IMR-90 (cell line): ENCODE results near the gene CLDN4. TPM values are rescaled to one million over a fixed set of nuclear protein-coding genes. Genes with fewer than 3 reads are reported as not detected.

Source experiments
- ATAC-seq: fragments of 200-7000 bp; cut with Tn5 transposase; 2 replicates; pipeline ENCODE4 v1.9.1; 2020; ENCODE audit warnings: low read depth, mild to moderate bottlenecking, moderate library complexity
- BruUV-seq: library from RNA; stranded (reverse); fragments of 400-500 nt; replicated peaks from 2 replicates; lab custom pipeline; 2021; lab: Mats Ljungman, UMichigan
- CTCF ChIA-PET: fragments of 300-600 bp; formaldehyde crosslinking; extraction: SDS; loops from one replicate; lab custom pipeline; 2021; ENCODE audit warnings: antibody characterized with exemption; lab: Yijun Ruan, JAX
- POLR2A ChIA-PET: fragments of 300-600 bp; sonication (Branson Sonifier 250); formaldehyde crosslinking; loops from one replicate; lab custom pipeline; 2022; ENCODE audit warnings: antibody characterized with exemption; ENCODE audit not compliant: unreplicated experiment; lab: Charles Lee
- DNase-seq: peaks from one replicate; pipeline ENCODE4 v3.0.0; 2013
- H2AFZ ChIP-seq: replicated peaks from 2 replicates; pipeline ENCODE3; 2013; ENCODE audit warnings: low read length, mild to moderate bottlenecking; ENCODE audit not compliant: poor library complexity
- H2AK5ac ChIP-seq: 2 replicates; pipeline ENCODE4 v1.6.1; 2013; ENCODE audit warnings: low read depth, low read length, inconsistent platforms
- H2AK9ac ChIP-seq: replicated peaks from 2 replicates; pipeline ENCODE3; 2013; ENCODE audit warnings: mild to moderate bottlenecking, low read depth, low read length, moderate library complexity; ENCODE audit not compliant: poor library complexity
- H2BK120ac ChIP-seq: 2 replicates; pipeline ENCODE4 v1.6.1; 2013; ENCODE audit warnings: low read depth, low read length, inconsistent platforms
- H2BK15ac ChIP-seq: 3 replicates; pipeline ENCODE4 v1.6.1; 2013; ENCODE audit warnings: low read depth, low read length, inconsistent platforms
- H2BK20ac ChIP-seq: 2 replicates; pipeline ENCODE4 v1.6.1; 2013; ENCODE audit warnings: low read depth, mild to moderate bottlenecking, inconsistent platforms, low read length, moderate library complexity
- H2BK5ac ChIP-seq: 2 replicates; pipeline ENCODE4 v1.6.1; 2013; ENCODE audit warnings: mild to moderate bottlenecking, low read depth, low read length, inconsistent platforms; ENCODE audit not compliant: poor library complexity, severe bottlenecking
- H3K14ac ChIP-seq: replicated peaks from 2 replicates; pipeline ENCODE4 v1.6.1; 2013; ENCODE audit warnings: low read depth, low read length, inconsistent platforms
- H3K18ac ChIP-seq: 2 replicates; pipeline ENCODE4 v1.6.1; 2013; ENCODE audit warnings: low read depth, low read length, control low read depth
- H3K23ac ChIP-seq: 2 replicates; pipeline ENCODE4 v1.6.1; 2013; ENCODE audit warnings: low read depth, low read length, inconsistent platforms
- H3K27ac ChIP-seq: 2 replicates; pipeline ENCODE4 v1.5.1; 2013; ENCODE audit warnings: mild to moderate bottlenecking, control low read depth, low read length; ENCODE audit not compliant: insufficient read depth
- H3K27me3 ChIP-seq: 2 replicates; pipeline ENCODE4 v1.6.1; 2013; ENCODE audit warnings: low read length; ENCODE audit not compliant: control insufficient read depth, insufficient read depth
- H3K36me3 ChIP-seq: 2 replicates; pipeline ENCODE4 v1.6.1; 2013; ENCODE audit warnings: low read length, mixed read lengths; ENCODE audit not compliant: control insufficient read depth, insufficient read depth
- H3K4ac ChIP-seq: 2 replicates; pipeline ENCODE4 v1.6.1; 2013; ENCODE audit warnings: low read depth, low read length, inconsistent platforms
- H3K4me1 ChIP-seq: 2 replicates; pipeline ENCODE4 v1.6.1; 2013; ENCODE audit warnings: low read length, mixed read lengths; ENCODE audit not compliant: control insufficient read depth, insufficient read depth
- H3K4me2 ChIP-seq: 2 replicates; pipeline ENCODE4 v1.6.1; 2013; ENCODE audit warnings: low read depth, mild to moderate bottlenecking, control low read depth, low read length, moderate library complexity
- H3K4me3 ChIP-seq: 2 replicates; pipeline ENCODE4 v1.5.1; 2013; ENCODE audit warnings: low read depth, mild to moderate bottlenecking, control low read depth, low read length, moderate library complexity; ENCODE audit not compliant: insufficient read depth
- H3K56ac ChIP-seq: 2 replicates; pipeline ENCODE4 v1.6.1; 2013; ENCODE audit warnings: low read length, inconsistent platforms; ENCODE audit not compliant: insufficient read depth; ENCODE audit errors: extremely low read depth
- H3K79me1 ChIP-seq, 2 experiments: 2 replicates each; pipeline ENCODE4 v1.6.1; 2013; ENCODE audit warnings: low read length in 2 of 2, inconsistent platforms in 1 of 2, low read depth in 1 of 2
- H3K9ac ChIP-seq: 2 replicates; pipeline ENCODE4 v1.6.1; 2013; ENCODE audit warnings: low read depth, low read length, control low read depth
- H3K9me1 ChIP-seq: 2 replicates; pipeline ENCODE4 v1.6.1; 2013; ENCODE audit warnings: low read length, inconsistent platforms; ENCODE audit not compliant: insufficient read depth
- H3K9me3 ChIP-seq: 2 replicates; pipeline ENCODE4 v1.6.1; 2013; ENCODE audit warnings: low read length; ENCODE audit not compliant: control insufficient read depth, insufficient read depth
- H4K20me1 ChIP-seq: 2 replicates; pipeline ENCODE4 v1.6.1; 2013; ENCODE audit warnings: low read length, inconsistent platforms; ENCODE audit not compliant: insufficient read depth
- H4K5ac ChIP-seq: 2 replicates; pipeline ENCODE4 v1.6.1; 2013; ENCODE audit warnings: mild to moderate bottlenecking, low read depth, low read length, control low read depth
- H4K8ac ChIP-seq, 2 experiments: 2 replicates each; pipeline ENCODE4 v1.6.1; 2013; ENCODE audit warnings: low read depth in 2 of 2, low read length in 2 of 2, control low read depth in 1 of 2, inconsistent platforms in 1 of 2
- H4K91ac ChIP-seq: 2 replicates; pipeline ENCODE4 v1.6.1; 2013; ENCODE audit warnings: low read depth, low read length, inconsistent platforms; ENCODE audit not compliant: insufficient read depth
- CEBPB ChIP-seq: IDR thresholded peaks from 2 replicates; pipeline ENCODE4 v1.6.1; 2012; ENCODE audit warnings: low read depth, low read length, improper control_type of control experiment
- MAZ ChIP-seq: IDR thresholded peaks from 2 replicates; pipeline ENCODE4 v1.6.1; 2012; ENCODE audit warnings: low read depth, mild to moderate bottlenecking, low read length, improper control_type of control experiment, moderate library complexity, borderline replicate concordance
- SMC3 ChIP-seq: fragments of 150-350 bp; IDR thresholded peaks from 2 replicates; pipeline ENCODE4 v1.6.1; 2016; ENCODE audit warnings: low read depth, mild to moderate bottlenecking, antibody characterized with exemption, low read length, moderate library complexity
- WGBS, 2 experiments: methylation state at CpG; one replicate each; pipeline versions ENCODE4 v1.1.5 to v1.1.7; 2013; ENCODE audit warnings: missing lambda C conversion rate in 2 of 2; ENCODE audit not compliant: insufficient read length in 1 of 2; ENCODE audit errors: extremely low coverage in 2 of 2; 5-methylcytosine and 5-hydroxymethylcytosine counted together
- dilution Hi-C: fragments of 300-500 bp; cut with HindIII; formaldehyde crosslinking; loops from one replicate; pipeline ENCODE4 v1.14.3; 2018; ENCODE audit warnings: low sequenced_read_pairs; ENCODE audit not compliant: unreplicated experiment
- in situ Hi-C: fragments of 300-500 bp; cut with MboI; formaldehyde crosslinking; loops from 3 replicates; pipeline ENCODE4 v1.14.3; 2019; ENCODE audit warnings: low sequenced_read_pairs, inconsistent platforms, mixed read lengths
- intact Hi-C: fragments of 100-400 bp; cut with micrococcal nuclease; formaldehyde crosslinking; loops from 2 replicates; pipeline ENCODE4 v1.10.0; 2022
- polyA plus RNA-seq, 3 experiments: library from polyadenylated mRNA; depleted of rRNA; stranded (reverse); fragments of >200 nt; gene quantifications; 2 replicates each; pipeline ENCODE4 v1.2.3, GENCODE V29; 2012; ENCODE audit warnings: low replicate concordance in 1 of 3
- total RNA-seq: library from RNA; depleted of rRNA; stranded (reverse); fragments of >200 nt; gene quantifications from 2 replicates; pipeline ENCODE4 v1.2.3, GENCODE V29; 2012

CLDN4 gene
- total and polyA plus RNA-seq, 2 of the 4 experiments (the other 2 are of a cell fraction), result 2.9 to 4.4 TPM

DNA sequence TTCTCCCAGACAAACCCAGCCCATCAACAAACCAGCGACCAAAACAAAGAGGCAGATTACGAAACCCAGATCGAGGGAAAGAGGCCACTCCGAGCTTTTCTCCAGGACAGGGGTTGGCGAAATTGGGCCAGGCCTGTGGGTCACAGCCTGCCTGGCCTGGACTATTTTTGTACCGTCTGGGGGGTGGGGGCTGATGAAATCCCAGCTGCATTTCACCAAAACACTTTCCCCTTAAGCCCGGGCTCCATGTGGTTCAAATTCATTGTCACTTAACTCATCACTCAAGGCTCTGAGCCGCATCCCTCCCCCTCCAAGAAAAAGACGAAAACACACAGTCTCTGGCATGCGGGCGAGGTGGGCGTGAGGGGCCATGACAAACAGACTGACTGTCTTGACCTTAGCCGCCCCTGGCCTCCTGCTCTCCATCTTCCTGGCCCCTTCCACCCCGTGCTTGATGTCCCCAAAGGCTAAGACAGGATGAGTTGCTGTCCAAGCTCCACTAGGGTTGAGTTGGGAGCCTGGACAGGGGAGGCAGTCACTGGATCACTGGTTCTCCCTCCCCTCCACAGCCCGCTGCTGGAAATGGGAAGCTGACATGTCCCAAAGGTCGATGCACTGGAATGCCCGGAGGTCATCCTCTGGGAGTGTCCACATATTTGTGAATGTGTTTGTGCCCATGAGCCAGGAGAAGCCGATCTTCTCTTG, 49.3 kb downstream of the CLDN4 start:
- Histone ChIP-seq H3K23ac (peak overlapping the region; percentile 53), H2BK15ac (peak overlapping the region; percentile 46; the same call in 2 of the 3 replicates), H3K9ac (no peak overlapping the region), H2BK120ac (peak overlapping the region; percentile 81), H4K8ac (peak overlapping the region; percentile 5 to 71; a peak in 2 of 4 replicates), H3K4me3 (no peak overlapping the region), H2BK5ac (no peak overlapping the region), H3K9me1 (peaks cover 17% of the 10 kb centered on the region), H2AK9ac (peak overlapping the region; percentile 68), H2AK5ac (peak overlapping the region; percentile 93), H3K4me1 (peaks cover 22% of the 10 kb centered on the region), H4K91ac (peak overlapping the region; percentile 86), H4K5ac (no peak overlapping the region; the same call in 1 of the 2 replicates), H4K20me1 (peaks cover 3% of the 10 kb centered on the region), H3K79me1 (no peaks in the 10 kb centered on the region; a peak in 1 of 4 replicates), H2BK20ac (peak overlapping the region; percentile 69), H2AFZ (peak overlapping the region; percentile 52), H3K56ac (no peak overlapping the region; the same call in 1 of the 2 replicates), H3K4me2 (no peak overlapping the region), H3K27me3 (no peaks in the 10 kb centered on the region; the same call in 1 of the 2 replicates), H3K9me3 (no peaks in the 10 kb centered on the region), H3K4ac (peak overlapping the region; percentile 85), H3K14ac (peak overlapping the region; percentile 61), H3K27ac (peak overlapping the region; percentile 35; the same call in 1 of the 2 replicates), H3K36me3 (no peaks in the 10 kb centered on the region), H3K18ac (peak overlapping the region; percentile 9; the same call in 1 of the 2 replicates)
- TF ChIP-seq CEBPB, result peak; percentile 66
- no peak for TF ChIP-seq SMC3
- peak; percentile 46; the same call in 1 of the 2 replicates for TF ChIP-seq MAZ
- peak; percentile 53 for DNase-seq
- CTCF ChIA-PET, result interaction anchor here (0.6 to 2.4 kb wide), 4 partner anchors 25 to 486 kb away, joined by 3 to 13 read pairs (median 3); no protein-coding TSS in a partner anchor
- dilution Hi-C loops (no loop called here), intact Hi-C loops (no loop called here), in situ Hi-C loops (no loop called here)
- POLR2A ChIA-PET, result no interaction called here
- BruUV-seq, result no TSS peak
- ATAC-seq, result peak; percentile 79
- WGBS, 2 experiments, result 34% methylated on average over 3 of the region's 18 CpGs; no CpG with 5 or more reads in 1 of the 2 experiments
